Mesangial cell (primary cell): Measurements from ENCODE around the gene SLIT2. TPM values are rescaled to one million over a fixed set of nuclear protein-coding genes. Genes with fewer than 3 reads are reported as not detected.

Source experiments
- total RNA-seq: library from RNA; depleted of rRNA; stranded (reverse); fragments of >200 nt; gene quantifications from 2 replicates; pipeline ENCODE4 v1.2.3, GENCODE V29; 2015

Gene SLIT2, protein sequence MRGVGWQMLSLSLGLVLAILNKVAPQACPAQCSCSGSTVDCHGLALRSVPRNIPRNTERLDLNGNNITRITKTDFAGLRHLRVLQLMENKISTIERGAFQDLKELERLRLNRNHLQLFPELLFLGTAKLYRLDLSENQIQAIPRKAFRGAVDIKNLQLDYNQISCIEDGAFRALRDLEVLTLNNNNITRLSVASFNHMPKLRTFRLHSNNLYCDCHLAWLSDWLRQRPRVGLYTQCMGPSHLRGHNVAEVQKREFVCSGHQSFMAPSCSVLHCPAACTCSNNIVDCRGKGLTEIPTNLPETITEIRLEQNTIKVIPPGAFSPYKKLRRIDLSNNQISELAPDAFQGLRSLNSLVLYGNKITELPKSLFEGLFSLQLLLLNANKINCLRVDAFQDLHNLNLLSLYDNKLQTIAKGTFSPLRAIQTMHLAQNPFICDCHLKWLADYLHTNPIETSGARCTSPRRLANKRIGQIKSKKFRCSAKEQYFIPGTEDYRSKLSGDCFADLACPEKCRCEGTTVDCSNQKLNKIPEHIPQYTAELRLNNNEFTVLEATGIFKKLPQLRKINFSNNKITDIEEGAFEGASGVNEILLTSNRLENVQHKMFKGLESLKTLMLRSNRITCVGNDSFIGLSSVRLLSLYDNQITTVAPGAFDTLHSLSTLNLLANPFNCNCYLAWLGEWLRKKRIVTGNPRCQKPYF (N-terminal part only)
- total RNA-seq = 3.7 and 9.0 TPM in 2 replicates

DNA sequence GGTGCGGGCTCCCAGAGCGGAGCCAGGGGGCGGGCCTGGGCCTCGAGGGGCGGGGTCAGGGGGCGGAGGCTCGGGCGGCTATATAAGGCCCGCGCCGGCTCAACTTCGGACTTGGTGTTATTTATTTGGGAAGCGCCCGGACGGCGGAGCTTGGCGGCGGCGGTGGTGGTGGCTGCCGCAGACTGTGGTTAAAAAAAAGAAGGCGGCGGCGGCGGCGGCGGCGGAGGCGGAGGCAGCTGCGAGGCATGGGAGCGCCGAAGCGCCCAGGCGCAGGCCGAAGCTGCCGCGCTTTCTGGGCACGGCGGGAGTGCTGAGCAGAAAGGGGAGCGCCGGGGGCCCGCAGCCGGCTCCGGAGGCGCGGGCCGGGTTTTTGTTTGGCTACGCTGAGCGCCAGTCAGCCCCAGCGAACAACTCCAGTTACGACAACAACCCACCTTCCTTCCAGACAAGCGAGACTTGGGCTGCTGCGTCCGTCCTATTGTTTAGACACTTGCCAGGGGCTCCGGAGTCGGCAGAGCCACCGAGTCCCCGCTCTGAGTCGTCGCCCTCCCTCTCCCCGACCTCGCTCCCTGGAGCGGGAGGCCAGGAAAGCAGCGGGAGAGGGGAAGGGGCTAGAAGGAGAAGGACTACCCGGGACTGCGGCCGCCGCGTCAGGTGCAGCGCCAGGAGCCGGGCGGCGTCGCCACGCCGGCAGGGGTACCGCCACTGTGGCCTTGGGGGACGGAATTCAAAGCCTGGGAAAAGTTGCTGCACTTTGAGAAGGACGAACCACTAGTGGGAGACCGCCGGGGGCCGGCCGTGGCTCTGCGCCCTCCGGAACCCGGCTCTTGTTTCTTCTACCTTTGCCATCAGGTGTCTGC lies at the start of gene SLIT2:
Gene SLIT2 (plus strand): TSS at position 110 of the 860 bp plus-strand sequence. CDS start 1,911 bp downstream, outside the sequence.

